Muscle of back (tissue), 13 donors: ENCODE data around the gene CYP2C19. TPM values are rescaled to one million over a fixed set of nuclear protein-coding genes. Genes with fewer than 3 reads are reported as not detected.
"Not testable (repeated sequence)": the region's sequence is repeated elsewhere in the genome, so short reads cannot be mapped to it uniquely, and the experiment has no call there.

ENCODE experiments used
- DNase-seq, 3 donors: peaks; one replicate each; pipeline versions ENCODE4 v3.0.0 to v3.0.0-alpha.2; 2013
- long read RNA-seq, 9 donors: transcript quantifications; one replicate each; lab custom pipeline, GENCODE V29; 2026
- polyA plus RNA-seq, 10 donors: library from polyadenylated mRNA; unstranded; fragments of 120-200 nt; gene quantifications; one replicate each; pipeline ENCODE4 v1.2.1, GENCODE V29; 2013; ENCODE audit not compliant: insufficient read length in 10 of 10

The CYP2C19 gene
- polyA plus RNA-seq, result not detected
- long read RNA-seq, donor 1, result 0 reads
- long read RNA-seq, donor 2, result 0 reads
- long read RNA-seq, donor 3, result 0 reads
- long read RNA-seq, donor 4, result 0 reads
- long read RNA-seq, donor 5, result 0 reads
- long read RNA-seq, donor 6, result 0 reads
- long read RNA-seq, donor 7, result 0 reads
- long read RNA-seq, donor 8, result 0 reads
- long read RNA-seq, donor 9, result 0 reads

DNA sequence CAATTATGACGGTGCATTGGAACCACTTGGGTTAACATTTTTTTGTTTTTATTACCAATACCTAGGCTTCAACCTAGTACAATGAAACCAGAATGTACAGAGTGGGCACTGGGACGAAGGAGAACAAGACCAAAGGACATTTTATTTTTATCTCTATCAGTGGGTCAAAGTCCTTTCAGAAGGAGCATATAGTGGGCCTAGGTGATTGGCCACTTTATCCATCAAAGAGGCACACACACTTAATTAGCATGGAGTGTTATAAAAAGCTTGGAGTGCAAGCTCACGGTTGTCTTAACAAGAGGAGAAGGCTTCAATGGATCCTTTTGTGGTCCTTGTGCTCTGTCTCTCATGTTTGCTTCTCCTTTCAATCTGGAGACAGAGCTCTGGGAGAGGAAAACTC, at the start of gene CYP2C19:
Gene CYP2C19, plus strand, starts transcription at position 289 of the 400 bp plus-strand sequence. Its CDS starts 25 bp downstream, at position 314.
- DNase-seq, result no peak

DNA sequence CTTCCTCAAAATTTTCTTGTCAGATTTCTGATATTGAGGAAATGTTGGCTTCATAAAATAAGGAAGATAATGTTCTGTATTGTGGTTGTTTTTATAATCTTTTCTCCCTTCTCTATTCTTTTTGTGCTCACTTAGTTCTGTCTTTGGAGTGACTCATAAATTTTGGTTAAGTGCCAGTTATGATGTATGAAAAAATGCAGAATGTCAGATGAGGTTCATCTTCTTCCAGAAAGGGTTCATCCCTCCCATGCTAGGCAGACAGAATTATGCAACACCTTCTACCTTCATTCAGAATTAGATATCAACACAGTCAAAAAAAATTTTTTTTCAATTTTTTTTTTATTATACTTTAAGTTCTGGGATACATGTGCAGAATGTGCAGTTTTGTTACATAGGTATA, 36.6 kb upstream of the CYP2C19 start:
- no peak for DNase-seq

DNA sequence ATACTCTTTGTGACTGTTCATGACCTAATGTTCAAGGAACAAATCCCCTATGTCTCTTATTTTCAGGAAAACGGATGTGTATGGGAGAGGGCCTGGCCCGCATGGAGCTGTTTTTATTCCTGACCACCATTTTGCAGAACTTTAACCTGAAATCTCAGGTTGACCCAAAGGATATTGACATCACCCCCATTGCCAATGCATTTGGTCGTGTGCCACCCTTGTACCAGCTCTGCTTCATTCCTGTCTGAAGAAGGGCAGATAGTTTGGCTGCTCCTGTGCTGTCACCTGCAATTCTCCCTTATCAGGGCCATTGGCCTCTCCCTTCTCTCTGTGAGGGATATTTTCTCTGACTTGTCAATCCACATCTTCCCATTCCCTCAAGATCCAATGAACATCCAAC, 27.3 kb upstream of the CYP2C19 start:
- no peak for DNase-seq

DNA sequence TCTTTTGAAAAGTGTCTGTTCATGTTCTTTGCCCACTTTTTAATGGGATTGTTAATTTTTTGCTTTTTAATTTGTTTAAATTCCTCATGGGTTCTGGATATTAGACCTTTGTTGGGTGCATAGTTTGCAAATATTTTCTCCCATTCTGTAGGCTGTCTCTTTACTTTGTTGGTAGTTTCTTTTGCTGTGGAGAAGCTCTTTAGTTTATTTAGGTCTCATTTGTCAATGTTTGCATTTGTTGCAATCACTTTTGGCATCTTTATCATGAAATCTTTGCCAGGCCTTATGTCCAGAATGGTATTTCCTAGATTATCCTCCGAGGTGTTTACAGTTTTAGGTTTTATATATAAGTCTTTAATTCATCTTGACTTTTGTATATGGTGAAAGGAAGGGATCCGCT, 23.9 kb upstream of the CYP2C19 start:
- no peak for DNase-seq

DNA sequence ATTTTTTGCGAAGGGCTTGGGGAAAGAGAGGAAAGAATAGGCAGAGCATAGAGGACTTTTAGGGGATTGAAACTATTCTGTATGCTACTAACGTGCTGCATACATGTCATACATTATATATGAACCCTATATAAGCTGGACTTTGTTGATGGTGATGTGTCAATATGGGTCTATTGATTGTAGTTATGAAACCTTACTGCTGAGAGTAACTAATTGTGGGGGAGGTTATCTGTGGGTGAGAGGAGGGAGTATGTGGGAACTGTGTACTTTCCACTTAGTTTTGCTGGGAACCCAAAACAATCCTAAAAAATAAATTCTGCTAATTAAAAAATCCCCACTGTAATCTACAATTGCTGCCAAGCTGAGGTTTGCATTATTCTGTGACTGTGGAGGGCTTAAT, 15.3 kb upstream of the CYP2C19 start:
- DNase-seq, result no peak

DNA sequence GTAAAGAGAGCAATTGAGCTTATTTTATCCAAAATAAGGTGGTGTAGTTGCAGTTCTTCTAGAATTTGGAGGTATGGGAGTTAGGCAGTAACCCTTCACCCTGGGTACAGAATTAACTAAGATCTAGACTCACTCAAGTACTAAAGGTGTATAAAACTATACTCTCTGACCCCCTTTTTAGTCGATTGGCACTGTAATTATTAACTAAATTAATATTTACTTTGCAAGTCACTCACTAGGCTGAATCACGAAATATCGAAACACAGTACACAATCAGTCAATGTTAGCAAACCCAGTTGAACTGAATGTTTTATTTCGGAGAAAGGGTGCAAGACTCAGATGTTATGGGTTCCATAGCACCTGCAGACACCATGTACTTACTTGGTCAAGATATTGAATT, 14.6 kb upstream of the CYP2C19 start:
- no peak for DNase-seq

DNA sequence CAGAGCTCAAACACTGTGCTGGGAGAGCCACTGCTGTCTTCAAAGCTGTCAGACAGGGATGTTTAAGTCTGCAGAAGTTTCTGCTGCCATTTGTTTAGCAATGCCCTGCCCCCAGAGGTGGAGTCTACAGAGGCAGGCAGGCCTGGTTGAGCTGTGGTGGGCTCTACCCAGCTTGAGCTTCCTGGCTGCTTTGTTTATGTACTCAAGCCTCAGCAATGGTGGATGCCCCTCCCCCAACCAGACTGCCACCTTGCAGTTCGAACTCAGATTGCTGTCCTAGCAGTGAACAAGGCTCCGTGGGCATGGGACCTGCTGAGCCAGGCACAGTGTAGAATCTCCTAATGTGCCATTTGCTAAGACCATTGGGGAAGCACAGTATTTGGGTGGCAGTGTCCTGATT, 4.6 kb upstream of the CYP2C19 start:
- no peak for DNase-seq

DNA sequence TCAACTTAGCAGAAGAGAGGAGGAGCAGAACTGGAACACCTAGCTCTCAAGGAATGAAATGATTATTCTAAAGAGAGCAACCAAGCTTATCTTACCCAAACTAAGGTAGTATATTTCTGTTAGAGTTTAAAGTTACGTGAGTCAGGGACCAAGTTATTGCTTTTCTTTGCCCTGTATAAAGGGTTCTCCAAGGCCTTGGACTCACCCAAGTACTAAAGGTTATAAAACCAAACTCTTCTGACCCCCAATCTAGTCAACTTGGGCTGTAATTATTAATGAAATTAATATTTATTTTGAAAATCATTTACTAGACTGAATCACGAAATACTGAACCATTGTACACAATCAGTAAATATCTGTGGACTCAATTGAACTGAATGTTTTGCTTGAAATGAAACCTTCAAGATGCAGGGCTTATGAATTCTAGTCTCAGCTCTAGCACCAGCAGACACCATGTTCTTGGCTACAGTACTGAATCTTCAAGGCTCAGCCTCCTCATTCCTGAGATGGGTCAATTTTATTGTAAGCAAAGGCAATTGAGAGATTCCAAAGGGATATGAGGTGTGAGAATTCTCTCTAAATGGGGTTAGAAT, 1.8 kb upstream of the CYP2C19 start:
- no peak for DNase-seq

DNA sequence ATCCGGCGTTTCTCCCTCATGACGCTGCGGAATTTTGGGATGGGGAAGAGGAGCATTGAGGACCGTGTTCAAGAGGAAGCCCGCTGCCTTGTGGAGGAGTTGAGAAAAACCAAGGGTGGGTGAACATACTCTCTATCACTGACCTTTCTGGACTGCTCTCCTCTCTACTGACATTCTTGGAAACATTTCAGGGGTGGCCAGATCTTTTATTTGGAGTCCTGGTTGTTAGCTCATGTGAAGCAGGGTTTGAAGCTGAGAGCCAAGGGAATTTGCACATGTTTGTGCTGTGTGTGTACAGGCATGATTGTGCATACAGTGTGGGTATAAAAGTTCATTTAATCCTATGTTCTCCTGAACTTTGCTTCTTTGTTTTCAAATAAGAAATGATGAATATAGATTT, 12.9 kb downstream of the CYP2C19 start:
- not testable (repeated sequence) for DNase-seq

DNA sequence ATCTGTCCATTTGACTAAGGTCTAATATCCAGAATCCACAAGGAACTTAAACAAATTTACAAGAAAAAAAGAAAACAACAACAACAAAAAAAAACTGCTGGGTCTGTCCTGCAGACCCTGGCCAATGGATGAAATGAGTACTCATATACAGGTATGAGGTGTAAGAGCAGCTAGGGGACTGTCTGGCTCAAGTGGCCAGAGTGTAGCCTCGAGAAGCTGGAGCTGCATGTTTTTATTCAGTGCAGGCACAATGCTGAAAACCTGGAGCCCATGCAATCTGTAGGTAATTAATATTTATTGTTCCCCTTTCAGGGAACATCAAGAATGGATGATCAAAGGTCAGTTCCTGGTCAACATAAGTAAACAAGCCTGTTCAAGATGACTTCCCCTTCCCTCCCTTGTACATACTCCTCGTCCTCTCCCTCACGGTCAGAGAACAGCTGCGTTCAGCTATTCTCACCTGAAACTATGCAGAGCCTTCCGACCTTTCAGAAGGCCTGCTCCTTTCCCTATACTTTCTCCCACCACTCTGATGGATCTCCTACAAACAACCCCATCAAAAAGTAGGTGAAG, 15.5 kb downstream of the CYP2C19 start:
- no peak for DNase-seq

DNA sequence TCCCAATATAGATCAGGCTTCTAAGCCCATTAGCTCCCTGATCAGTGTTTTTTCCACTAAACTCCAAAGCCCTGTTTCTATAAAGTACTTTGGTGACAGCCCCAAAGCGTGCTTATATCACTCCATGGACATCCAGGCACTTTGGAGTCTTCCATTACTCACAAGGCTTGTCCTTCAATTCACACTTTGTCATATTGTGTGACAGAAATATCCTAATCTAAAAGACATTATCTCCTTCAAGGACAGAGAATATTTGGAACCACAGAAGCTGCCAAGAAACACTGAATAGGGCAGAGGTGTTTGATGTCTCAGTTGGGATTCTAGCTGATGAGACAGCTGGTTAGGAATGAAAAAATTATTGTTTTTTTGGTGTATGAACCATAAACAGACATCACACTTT, 18.4 kb downstream of the CYP2C19 start:
- no peak for DNase-seq

DNA sequence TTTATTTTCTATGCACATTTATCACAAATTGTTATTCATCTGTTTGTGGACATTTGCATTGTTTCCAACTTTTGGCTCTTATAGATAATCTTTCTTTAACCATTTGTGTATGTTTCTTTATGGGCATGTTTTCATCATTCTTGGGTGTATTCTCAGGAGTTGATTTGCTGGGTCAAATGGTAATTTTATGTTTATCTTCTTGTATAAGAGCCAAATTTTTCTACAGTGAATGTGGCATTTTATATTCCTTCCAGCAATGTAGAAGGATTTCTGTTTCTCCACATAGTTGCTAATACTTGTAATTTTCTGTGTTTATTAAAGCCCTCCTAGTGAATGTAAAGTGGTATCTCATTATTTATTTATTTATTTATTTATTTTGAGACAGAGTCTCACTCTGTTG, 21.8 kb downstream of the CYP2C19 start:
- no peak for DNase-seq

DNA sequence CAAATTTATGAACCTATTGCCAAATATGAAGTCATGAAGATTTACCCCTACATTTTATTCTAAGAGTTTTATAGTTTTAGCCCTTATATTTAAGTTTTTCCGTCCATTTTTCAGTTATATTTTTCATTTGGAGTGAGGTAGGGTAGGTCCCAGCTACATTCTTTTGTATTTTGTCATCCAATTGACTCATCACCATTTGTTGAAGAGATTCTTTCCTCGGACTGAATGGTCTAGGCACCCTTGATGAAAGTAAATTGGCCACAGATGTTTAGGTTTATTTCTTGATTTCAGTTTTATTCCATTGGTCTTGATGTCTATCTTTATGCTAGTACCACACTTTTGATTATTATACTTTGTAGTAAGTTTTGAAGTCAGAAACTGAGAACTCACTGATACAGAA, 22.7 kb downstream of the CYP2C19 start:
- no peak for DNase-seq

DNA sequence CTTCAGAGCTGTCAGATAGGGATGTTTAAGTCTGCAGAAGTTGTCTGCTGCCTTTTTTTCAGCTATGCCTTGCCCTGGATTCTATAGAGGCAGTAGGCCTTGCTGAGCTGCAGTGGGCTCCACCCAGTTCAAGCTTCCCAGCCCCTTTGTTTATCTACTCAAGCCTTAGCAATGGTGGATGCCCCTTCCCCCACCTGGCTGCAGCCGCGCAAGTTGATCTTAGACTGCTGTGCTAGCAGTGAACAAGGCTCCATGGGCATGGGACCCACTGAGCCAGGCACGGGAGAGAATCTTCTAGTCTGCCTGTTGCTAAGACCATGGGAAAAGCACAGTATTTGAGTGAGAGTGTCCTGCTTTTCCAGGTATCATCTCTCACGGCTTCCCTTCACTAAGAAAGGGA, 38.1 kb downstream of the CYP2C19 start:
- DNase-seq, result not testable (repeated sequence)

DNA sequence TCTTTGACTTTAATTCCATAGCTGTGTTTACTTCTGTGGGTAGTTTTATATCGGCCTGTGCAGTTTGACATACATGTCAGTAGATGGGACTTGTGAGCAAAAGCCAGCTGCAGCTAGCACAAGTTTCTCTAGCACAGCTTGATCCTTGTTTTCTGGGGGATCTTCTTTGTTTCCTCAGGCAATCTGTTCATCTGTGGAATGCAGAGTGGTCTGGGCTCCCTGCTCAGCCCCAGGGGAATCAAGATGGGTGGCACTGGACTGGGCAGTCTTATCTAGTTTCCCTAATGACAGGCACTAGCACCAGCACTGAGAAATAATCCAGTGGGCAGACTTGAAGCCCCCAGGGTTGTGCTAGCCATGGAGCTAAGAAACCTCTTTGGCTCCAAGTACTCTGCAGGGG, 40.8 kb downstream of the CYP2C19 start:
- no peak for DNase-seq

DNA sequence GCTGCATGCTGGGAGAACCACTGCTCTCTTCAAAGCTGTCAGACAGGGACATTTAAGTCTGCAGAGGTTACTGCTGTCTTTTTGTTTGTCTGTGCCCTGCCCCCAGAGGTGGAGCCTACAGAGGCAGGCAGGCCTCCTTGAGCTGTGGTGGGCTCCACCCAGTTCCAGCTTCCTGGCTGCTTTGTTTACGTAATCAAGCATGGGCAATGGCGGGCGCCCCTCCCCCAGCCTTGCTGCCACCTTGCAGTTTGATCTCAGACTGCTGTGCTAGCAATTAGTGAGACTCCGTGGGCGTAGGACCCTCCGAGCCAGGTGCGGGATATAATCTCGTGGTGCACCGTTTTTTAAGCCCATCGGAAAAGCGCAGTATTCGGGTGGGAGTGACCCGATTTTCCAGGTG, 67.5 kb downstream of the CYP2C19 start:
- DNase-seq, result not testable (repeated sequence)

DNA sequence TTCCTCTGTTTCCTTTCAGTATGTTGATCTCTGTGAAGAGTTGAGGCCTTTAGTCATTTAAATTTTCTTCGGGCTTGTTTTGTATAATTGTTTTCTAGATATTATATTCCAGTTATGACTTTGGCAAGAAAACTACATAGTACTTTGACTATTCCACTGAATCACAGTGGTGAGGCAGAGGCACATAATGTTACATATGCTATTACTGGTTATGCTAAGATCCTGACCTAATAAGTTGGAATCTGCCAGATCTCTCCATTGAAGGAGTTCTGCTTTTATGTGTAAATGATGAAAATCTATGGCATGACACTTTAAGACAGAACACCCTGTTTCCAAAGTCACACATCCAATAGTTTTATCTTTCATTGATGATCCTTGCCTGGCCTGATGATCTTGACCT, 83.7 kb downstream of the CYP2C19 start:
- no peak for DNase-seq

DNA sequence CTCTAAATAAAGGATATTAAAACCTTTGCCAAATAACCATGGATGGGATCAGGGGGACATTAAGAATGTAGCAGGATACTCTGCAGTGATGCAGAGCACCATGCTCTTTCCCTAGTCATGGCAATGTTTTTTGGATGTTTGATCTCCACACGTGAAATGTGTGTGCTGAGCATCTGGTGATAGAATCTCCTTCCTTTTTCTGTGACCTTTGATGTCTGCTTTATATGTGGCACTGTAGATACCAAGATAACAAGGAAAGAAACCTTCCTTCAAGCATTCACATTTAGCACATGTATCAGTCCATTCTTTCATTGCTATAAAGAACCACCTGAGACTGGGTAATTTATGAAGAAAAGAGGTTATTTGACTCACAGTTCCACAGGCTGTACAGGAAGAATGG, 88.3 kb downstream of the CYP2C19 start:
- no peak for DNase-seq

DNA sequence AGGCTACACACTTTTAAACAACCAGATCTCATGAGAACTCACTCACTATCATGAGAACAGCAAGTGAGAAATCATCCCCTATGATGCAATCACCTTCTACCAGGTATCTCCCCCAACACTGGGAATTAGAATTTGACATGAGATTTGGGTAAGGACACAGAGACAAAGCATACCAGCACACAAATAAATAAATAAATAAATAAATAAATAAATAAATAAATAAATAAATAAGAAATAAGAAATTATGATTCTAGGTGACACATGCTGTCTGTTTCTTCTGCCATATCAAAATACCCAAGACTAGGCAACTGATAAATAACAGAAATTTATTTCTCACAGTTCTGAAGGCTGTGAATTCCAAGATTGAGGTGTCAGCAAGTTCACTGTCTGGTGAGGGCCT, 88.8 kb downstream of the CYP2C19 start:
- DNase-seq, result no peak

DNA sequence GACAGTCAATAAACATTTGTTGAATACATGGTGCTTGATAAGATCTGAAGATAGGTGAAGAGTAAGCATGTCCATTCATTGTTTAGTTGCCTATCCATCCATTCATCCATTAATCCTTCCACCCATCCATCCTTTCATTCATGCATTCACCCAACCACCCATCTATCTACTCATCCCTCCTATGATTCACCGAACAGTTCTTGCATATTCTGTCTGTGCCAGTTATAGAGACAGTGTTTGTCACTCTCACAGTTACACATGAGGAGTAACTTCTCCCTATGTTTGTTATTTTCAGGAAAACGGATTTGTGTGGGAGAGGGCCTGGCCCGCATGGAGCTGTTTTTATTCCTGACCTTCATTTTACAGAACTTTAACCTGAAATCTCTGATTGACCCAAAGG, 90.0 kb downstream of the CYP2C19 start:
- no peak for DNase-seq

DNA sequence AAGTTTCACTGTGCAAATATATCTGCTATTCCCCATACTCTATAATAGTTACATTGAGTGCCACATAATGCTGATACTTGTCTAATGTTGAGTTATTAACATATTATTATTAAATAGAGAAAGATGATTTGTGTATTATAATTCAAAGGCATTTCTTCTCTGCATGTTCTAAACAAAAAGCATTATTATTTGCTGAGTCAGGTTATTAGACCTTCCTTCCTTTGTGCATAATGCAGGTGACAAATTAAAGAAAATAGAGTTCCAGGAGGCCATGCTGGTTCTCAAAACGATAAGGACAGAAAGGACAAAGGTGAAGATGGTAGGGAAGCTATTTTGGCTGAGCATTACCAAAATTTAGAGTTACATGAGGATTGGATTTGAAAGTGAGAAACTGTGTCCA, 90.6 kb downstream of the CYP2C19 start:
- DNase-seq, result no peak

DNA sequence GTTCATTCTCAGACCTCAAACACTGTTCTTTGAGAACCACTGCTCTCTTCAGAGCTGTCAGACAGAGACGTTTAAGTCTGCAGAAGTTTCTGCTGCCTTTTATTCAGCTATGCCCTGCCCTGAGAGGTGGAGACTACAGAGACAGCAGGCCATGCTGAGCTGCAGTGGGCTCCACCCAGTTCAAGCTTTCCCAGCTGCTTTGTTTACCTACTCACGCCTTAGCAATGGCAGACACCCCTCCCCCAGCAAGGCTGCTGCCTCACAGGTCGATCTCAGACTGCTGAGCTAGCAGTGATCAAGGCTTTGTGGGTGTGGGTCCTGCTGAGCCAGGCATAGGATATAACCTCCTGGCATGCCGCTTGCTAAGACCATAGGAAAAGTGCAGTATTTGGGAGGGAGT, 95.5 kb downstream of the CYP2C19 start:
- no peak for DNase-seq

DNA sequence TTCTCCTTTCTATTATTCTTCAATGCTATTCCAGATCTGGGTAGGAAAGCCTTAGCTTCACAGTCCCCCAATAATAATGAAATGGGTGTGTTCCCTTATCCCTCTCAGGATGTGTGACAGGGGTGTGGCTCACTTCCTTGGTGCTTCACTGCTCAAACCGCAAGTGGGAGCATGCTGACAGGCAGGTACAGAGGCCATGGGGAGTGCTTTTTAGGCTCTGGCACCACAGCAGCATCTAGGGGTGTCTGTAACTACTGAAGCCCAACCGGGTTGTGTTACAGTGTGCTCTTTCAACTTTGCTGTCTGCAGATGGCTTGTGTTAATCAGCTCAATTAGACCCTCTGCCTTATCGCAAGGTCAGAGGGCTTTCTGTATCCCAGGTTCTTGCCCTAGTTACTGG, 96.6 kb downstream of the CYP2C19 start:
- DNase-seq, result no peak

DNA sequence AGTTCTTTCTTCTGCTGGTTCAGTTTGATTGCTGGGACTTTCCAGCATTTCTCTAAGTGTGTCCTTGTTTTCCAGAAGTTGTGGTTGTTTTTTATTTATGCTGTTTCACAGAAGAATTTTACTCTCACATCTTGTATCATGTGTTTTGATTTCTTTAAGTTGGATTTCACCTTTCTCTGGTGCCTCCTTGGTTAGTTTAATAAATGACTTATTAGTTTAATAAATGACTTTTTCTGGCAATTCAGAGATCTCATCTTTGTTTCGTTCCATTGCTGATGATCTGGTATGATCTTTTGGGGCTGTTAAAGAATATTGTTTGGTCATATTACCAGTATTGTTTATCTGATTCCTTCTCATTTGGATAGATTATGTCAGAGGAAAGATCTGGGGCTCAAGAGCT, 116.2 kb downstream of the CYP2C19 start:
- no peak for DNase-seq
